GM21576 (cell line): ENCODE data around the gene GSTM3.
"Not testable (repeated sequence)": the region's sequence is repeated elsewhere in the genome, so short reads cannot be mapped to it uniquely, and the experiment has no call there.

Source experiments
- ATAC-seq: cut with Tn5 transposase; IDR thresholded peaks from one replicate; pipeline ENCODE4 v1.9.1; 2021; ENCODE audit warnings: mild to moderate bottlenecking, moderate library complexity; ENCODE audit not compliant: unreplicated experiment

GSTM3 gene

DNA sequence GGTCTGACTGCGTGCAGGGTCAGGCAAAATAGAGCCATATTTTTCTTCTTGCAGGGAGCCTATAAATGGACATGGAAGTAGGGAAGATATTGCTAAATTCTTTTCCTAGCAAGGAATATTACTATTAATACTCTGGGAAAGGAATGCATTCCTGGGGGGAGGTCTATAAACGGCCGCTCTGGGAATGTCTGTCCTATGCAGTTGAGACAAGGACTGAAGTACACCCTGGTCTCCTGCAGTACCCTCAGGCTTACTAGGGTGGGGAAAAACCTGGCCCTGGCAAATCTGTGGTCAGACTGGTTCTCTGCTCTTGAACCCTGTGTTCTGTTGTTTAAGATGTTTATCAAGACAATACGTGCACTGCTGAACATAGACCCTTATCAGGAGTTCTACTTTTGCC lies 31.9 kb downstream of the GSTM3 start:
- ATAC-seq = not testable (repeated sequence)

DNA sequence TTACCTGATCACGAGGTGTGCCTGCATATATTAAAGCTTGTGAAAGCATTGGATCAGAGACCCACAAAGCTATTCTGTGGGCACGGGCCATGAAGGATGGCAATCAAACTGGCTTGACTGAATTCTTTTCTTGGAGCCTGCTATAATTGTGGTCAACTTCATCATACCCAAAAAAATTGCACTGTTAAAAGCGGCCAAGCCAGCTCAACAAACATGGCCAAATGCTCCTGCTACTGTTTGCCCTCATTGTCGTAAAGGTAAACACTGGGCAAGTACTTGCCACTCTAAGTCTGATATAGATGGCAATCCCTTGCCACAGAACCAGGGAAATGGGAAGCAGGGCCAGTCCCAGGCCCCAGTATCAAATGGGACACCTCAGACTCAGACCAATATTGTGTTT lies 35.4 kb downstream of the GSTM3 start:
- ATAC-seq = no peak

DNA sequence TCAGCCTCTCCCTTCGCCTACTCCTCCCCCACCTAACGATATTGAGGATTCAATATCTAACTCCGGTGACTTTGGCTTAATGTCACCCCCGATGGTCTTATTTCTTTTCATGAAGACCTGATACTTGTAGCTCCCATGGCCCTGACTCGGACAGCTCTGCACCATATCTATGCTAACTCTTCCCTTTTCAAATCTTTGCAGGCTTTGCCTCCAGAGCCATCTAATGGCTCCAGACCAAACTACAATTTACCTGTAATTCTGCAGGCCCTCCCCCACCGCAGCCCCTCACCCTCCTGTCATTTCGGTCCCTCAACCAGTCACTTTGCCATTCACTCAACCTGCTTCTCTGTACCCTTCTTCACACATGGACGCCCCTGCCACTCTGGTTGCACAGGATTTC lies 36.7 kb downstream of the GSTM3 start:
- no peak for ATAC-seq

DNA sequence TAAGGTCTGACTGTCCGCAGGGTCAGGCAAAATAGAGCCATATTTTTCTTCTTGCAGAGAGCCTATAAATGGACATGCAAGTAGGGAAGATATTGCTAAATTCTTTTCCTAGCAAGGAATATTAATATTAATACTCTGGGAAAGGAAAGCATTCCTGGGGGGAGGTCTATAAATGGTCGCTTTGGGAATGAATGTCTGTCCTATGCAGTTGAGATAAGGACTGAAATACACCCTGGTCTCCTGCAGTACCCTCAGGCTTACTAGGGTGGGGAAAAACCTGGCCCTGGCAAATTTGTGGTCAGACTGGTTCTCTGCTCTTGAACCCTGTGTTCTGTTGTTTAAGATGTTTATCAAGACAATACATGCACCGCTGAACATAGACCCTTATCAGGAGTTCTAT lies 37.9 kb downstream of the GSTM3 start:
- ATAC-seq = not testable (repeated sequence)

DNA sequence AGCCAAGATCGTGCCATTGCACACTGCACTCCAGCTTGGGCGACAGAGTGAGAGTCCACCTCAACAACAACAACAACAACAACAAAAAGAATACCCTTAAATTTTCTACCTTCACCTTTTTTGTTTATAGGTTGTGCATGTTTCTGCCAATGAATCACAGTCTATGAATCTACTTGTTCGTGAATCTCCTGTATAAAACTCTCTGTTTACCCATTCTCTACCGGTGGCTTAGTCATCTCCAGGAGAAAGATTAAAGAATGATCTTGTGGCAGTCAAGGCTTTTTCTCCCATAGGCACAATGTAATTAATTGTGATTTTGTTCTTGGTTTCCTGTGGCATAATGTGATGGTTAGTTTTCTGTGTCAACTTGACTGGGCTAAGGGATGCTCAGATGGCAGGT lies 43.0 kb downstream of the GSTM3 start:
- ATAC-seq = not testable (repeated sequence)

DNA sequence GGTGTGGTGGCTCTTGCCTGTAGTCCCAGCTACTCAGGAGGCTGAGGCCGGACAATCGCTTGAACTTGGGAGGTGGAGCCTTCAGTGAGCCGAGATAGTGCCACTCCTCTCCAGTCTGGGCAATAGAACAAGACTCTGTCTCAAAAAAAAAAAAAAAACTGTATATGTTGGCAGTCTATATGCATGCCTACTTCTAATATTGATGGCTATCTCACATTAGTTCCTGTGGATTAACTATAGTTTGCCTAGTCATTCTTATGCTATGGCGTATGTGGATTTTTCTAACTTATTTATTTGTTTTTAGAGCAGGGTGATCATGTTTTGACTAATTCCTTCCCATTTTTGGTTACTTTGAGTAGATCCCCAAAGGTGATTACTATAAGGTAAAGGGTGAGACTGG lies 43.8 kb downstream of the GSTM3 start:
- no peak for ATAC-seq

DNA sequence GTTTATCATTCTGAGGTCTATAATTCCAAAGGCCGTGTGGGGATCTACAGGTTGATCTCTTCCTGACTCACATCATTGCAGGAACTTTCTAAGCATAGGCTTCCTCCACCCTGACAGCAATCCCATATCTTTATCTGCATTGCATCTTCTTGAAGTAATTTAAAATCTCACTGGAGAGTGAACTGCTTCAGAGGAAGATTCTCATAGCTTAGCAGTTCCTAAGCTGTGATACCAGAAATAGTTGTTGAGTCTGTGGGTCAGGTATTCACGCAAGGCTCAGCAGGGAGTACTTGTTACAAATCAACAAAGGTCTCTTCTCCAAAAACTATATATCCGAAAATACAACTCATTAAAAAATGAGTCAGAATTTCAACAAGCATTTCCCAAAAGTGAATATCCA lies 45.7 kb downstream of the GSTM3 start:
- not testable (repeated sequence) for ATAC-seq

DNA sequence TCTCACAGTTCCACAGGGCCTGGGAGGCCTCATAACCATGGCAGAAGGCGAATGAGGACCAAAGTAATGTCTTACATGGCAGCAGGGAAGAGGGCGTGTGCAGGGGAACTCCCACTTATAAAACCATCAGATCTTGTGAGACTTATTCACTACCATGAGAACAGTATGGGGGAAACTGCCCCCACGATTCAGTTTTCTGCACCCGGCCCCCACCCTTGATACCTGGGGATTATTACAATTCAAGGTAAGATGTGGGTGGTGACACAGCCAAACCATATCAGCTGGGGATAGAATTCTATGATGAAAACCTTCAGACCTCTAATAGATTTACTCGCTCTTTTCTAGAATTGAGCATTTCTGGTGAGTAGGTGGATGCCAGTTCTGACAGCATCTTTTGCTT lies 46.4 kb downstream of the GSTM3 start:
- not testable (repeated sequence) for ATAC-seq

DNA sequence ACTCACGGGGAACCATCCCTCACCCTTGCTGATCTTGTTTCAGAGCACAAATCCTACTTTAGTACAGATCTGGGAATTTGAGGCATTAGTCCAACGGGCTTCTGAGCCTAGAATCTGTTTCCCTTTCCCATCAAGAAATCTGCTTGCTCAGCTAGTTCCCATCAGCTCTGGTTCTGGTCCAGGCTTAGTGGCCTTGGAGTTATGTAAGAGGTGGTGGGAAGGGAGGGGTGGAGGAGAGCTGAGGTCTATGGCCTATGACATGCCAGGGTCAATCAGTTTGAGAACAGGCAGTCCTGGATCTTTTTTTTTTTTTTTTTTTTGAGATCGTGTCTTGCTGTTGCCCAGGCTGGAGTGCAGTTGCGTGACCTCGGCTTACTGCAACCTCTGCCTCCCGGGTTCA lies 49.1 kb downstream of the GSTM3 start:
- no peak for ATAC-seq

DNA sequence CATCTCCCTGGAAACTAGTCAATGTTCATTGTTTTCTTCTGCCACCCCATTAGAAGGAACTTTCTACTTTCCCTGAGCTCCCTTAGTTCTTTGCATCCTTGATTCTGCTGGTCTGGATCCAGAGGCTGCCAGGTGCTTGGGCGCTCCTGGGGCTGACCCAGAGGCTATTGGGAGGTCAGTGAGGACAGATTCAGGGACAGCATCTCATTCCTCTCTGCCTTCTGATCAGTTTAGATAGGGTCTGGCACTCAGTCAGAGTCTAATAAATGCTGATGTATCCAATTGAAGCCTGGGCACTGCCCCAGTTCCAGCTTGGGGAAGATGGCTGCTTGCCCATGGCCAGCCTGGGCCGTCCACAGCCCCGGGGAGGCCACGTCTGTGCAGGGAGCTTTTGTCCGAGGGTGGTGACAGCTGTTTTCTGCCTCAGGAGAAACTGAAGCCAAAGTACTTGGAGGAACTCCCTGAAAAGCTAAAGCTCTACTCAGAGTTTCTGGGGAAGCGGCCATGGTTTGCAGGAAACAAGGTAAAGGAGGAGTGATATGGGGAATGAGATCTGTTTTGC lies 50.9 kb downstream of the GSTM3 start:
- ATAC-seq = no peak

DNA sequence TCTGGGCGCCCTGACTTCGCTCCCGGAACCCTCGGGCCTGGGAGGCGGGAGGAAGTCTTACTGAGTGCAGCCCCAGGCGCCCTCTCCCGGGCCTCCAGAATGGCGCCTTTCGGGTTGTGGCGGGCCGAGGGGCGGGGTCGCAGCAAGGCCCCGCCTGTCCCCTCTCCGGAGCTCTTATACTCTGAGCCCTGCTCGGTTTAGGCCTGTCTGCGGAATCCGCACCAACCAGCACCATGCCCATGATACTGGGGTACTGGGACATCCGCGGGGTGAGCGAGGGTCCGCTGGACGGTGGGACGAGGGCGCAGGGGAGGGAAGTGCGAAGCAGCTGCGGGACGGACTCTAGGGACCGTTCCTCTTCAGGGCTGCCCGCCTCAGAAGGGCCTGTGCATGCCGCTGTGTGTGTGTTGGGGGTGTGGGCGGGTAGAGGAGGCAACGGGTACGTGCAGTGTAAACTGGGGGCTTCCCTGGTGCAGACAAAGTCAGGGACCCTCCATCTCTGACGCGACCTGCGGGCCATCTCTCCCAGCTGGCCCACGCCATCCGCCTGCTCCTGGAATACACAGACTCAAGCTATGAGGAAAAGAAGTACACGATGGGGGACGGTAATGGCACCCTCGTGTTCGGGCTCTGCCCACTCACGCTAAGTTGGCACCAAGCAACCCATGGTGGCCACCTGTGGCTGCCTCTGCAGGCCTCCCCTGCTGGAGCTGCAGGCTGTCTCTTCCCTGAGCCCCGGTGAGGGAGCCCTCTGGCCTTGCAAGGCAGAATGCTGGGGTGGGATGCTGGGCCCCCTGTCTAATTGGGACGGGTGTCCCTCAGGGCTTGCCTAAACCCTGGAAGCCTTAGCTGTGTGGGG lies 53.0 kb downstream of the GSTM3 start, which contains the start of gene GSTM1:
TSS of gene GSTM1 (plus strand) at position 177 of the 859 bp plus-strand sequence. CDS start at position 234, 57 bp downstream.
- ATAC-seq = peak; percentile 97

DNA sequence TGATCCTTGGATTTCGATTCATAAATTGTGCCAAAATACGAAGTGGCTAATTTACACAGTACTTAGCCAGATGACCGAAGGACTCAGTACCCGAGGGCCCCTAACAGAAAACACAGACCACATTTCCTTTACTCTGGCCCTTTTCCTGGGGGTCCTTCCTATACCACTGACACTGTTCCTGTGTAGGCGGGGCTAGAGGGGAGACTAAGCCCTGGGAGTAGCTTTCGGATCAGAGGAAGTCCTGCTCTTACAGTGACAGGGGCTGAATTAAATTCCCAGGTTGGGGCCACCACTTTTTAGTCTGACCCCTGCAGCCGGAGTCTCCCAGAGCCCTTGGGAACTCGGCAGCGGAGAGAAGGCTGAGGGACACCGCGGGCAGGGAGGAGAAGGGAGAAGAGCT lies 53.7 kb downstream of the GSTM3 start:
- not testable (repeated sequence) for ATAC-seq

DNA sequence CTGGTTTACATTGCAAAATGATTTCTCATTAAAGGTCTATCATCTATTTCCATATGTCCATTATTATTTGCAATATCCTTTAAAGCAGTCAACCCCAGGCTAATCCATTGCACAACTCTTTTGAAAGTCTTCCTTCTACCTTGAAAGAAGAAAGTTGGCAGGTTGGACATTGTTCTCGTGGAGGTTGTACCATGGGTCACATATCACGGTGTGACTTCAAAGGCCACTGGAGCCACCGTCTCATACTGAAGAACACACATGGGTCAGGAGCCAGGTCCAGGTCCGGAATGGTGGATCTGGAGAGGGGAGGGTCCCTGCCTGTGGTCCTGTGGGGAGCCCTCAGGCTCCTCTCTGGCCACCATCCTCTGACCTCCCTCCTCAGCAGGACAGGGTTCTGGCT lies 54.9 kb downstream of the GSTM3 start:
- ATAC-seq = not testable (repeated sequence)

DNA sequence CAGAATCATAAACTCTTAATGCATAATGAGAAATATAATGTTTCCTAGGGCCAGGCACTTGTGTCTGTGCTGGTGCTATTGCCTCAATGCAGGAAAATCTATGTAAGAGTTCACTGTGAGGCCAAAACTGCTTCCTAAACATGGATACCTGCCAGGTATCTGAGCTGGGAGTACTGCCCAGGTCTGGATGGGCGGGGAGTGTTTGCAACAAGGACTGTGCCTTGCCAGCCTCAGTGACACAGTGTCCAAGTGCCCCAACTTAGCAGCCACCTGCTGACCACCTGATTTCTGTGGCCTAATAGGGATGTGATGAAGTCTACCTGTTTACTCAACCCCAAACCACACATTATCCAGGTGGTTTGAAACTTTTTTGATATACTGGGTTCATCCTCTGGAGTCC lies 55.4 kb downstream of the GSTM3 start:
- ATAC-seq = not testable (repeated sequence)

DNA sequence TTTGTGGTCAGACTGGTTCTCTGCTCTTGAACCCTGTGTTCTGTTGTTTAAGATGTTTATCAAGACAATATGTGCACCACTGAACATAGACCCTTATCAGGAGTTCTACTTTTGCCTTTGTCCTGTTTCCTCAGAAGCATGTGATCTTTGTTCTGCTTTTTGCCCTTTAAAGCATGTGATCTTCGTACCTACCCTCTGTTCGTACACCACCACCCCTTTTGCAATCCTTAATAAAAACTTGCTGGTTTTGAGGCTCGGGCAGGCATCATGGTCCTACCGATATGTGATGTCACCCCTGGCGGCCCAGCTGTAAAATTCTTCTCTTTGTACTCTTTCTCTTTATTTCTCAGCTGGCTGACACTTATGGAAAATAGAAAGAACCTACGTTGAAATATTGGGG lies 56.1 kb downstream of the GSTM3 start:
- not testable (repeated sequence) for ATAC-seq
